ENCODE data around the gene SFTPB. TPM values are rescaled to one million over a fixed set of nuclear protein-coding genes. Genes with fewer than 3 reads are reported as not detected.

Gene SFTPB
- total RNA-seq, 2 donors from 2014 or later: 0.29 to 17.3 TPM

- H3K27me3 ChIP-seq: no peaks in the 10 kb centered on the region
- no peak overlapping the region for H3K9ac ChIP-seq (ENCODE audit: low read depth in 2 of 2, low read length in 2 of 2)
- H3K27ac ChIP-seq: no peak overlapping the region
- H3K36me3 ChIP-seq: peaks cover 22% of the 10 kb centered on the region
- no peak for DNase-seq
- no peaks in the 10 kb centered on the region for H3K4me1 ChIP-seq
- no peaks in the 10 kb centered on the region for H3K9me3 ChIP-seq
- H3K4me3 ChIP-seq: no peak overlapping the region
- no peak for TF ChIP-seq CTCF (IDR thresholded peaks at IDR 0.05)
- intact Hi-C loops (cut with DNase I): no loop called here
These were observed 16.9 kb downstream of the SFTPB start for GRCh38 chr2:85651097-85651496.

GRCh38 chr2:85650456-85650855, 17.5 kb downstream of the SFTPB start:
- H3K4me1 ChIP-seq: no peaks in the 10 kb centered on the region
- no peak overlapping the region for H3K27ac ChIP-seq
- peaks cover 27% of the 10 kb centered on the region for H3K36me3 ChIP-seq
- H3K27me3 ChIP-seq: no peaks in the 10 kb centered on the region
- DNase-seq: no peak
- H3K9me3 ChIP-seq: no peaks in the 10 kb centered on the region
- no peak overlapping the region for H3K9ac ChIP-seq (ENCODE audit: low read depth in 2 of 2, low read length in 2 of 2)
- intact Hi-C loops (cut with DNase I): no loop called here
- H3K4me3 ChIP-seq: no peak overlapping the region
- no peak for TF ChIP-seq CTCF (IDR thresholded peaks at IDR 0.05)

GRCh38 chr2:85649201-85650190, 18.5 kb downstream of the SFTPB start:
- intact Hi-C loops (cut with DNase I): no loop called here
- H3K9me3 ChIP-seq: no peaks in the 10 kb centered on the region
- no peak overlapping the region for H3K4me3 ChIP-seq
- TF ChIP-seq CTCF (IDR thresholded peaks at IDR 0.05): no peak
- H3K27me3 ChIP-seq: no peaks in the 10 kb centered on the region
- peaks cover 37% of the 10 kb centered on the region for H3K36me3 ChIP-seq
- H3K4me1 ChIP-seq: no peaks in the 10 kb centered on the region
- H3K27ac ChIP-seq: no peak overlapping the region
- H3K9ac ChIP-seq (ENCODE audit: low read depth in 2 of 2, low read length in 2 of 2): no peak overlapping the region
- no peak for DNase-seq

- Histone ChIP-seq H3K4me1 (no peaks in the 10 kb centered on the region), H3K36me3 (peaks cover 38% of the 10 kb centered on the region), H3K9me3 (no peaks in the 10 kb centered on the region), H3K27ac (no peak overlapping the region), H3K27me3 (no peaks in the 10 kb centered on the region), H3K9ac (ENCODE audit: low read depth in 2 of 2, low read length in 2 of 2) (no peak overlapping the region), H3K4me3 (no peak overlapping the region)
- no peak for TF ChIP-seq CTCF (IDR thresholded peaks at IDR 0.05)
- no peak for DNase-seq
- intact Hi-C loops (cut with DNase I): no loop called here
These were observed 19.4 kb downstream of the SFTPB start for GRCh38 chr2:85648619-85649018.

- intact Hi-C loops (cut with DNase I): no loop called here
- TF ChIP-seq CTCF (IDR thresholded peaks at IDR 0.05): no peak
- no peak for DNase-seq
- Histone ChIP-seq H3K27me3 (no peaks in the 10 kb centered on the region), H3K4me1 (no peaks in the 10 kb centered on the region), H3K9ac (ENCODE audit: low read depth in 2 of 2, low read length in 2 of 2) (no peak overlapping the region), H3K27ac (no peak overlapping the region), H3K36me3 (peaks cover 38% of the 10 kb centered on the region), H3K4me3 (no peak overlapping the region), H3K9me3 (no peaks in the 10 kb centered on the region)
These were observed 20.0 kb downstream of the SFTPB start for GRCh38 chr2:85647823-85648526.
